HEK293 (cell line): Measurements from ENCODE around the gene MTMR3.

Source experiments
- ZBTB7A ChIP-seq: fragments of 450-650 bp; formaldehyde crosslinking; IDR thresholded peaks from 2 replicates; pipeline ENCODE4 v1.5.1; 2016; ENCODE audit warnings: low read depth, missing biosample characterization, missing genetic modification characterization
- ZNF558 ChIP-seq: fragments of 450-650 bp; formaldehyde crosslinking; IDR thresholded peaks from 2 replicates; pipeline ENCODE4 v1.5.1; 2016; ENCODE audit warnings: missing biosample characterization, missing genetic modification characterization

DNA sequence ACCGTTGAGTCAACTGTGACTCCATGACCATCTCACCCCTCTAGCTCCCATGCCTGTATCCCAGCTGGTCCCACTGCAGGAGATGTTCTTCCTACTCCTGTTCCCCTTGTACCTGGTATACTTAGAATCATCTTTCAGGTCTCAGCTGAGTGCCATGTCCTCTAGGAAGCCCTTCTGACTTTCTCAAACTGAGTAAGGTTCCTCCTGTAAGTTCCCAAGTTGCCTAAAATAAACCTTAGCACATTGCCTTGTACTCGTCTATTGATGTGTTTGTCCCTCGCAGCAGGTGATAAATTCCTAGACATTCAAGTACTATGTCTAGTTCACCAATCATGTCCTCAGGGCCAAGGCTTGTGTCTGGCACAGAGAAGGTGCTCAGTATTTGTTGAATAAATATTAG lies 26.5 kb upstream of the MTMR3 start:
- no peak for TF ChIP-seq ZNF558 (tag by site-specific recombination)
- TF ChIP-seq ZBTB7A (tag by site-specific recombination): no peak
